C4-2B (cell line): ENCODE measurements around the gene KIF19.

ENCODE experiments used
- ZFX ChIP-seq: fragments of 450-650 bp; IDR thresholded peaks from 2 replicates; pipeline ENCODE4 v1.6.1; 2017
- TF ChIP-seq, protein P1 (sequence below): fragments of 450-650 bp; conservative IDR thresholded peaks from 2 replicates; pipeline ENCODE4 v1.5.1; 2017; ENCODE audit warnings: mild to moderate bottlenecking

- TF ChIP-seq, protein P1, sequence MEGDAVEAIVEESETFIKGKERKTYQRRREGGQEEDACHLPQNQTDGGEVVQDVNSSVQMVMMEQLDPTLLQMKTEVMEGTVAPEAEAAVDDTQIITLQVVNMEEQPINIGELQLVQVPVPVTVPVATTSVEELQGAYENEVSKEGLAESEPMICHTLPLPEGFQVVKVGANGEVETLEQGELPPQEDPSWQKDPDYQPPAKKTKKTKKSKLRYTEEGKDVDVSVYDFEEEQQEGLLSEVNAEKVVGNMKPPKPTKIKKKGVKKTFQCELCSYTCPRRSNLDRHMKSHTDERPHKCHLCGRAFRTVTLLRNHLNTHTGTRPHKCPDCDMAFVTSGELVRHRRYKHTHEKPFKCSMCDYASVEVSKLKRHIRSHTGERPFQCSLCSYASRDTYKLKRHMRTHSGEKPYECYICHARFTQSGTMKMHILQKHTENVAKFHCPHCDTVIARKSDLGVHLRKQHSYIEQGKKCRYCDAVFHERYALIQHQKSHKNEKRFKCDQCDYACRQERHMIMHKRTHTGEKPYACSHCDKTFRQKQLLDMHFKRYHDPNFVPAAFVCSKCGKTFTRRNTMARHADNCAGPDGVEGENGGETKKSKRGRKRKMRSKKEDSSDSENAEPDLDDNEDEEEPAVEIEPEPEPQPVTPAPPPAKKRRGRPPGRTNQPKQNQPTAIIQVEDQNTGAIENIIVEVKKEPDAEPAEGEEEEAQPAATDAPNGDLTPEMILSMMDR: no peak
- TF ChIP-seq ZFX: no peak
Measured at GRCh38 chr17:74362069-74362405, 36.0 kb downstream of the KIF19 start.
